Keratinocyte (primary cell): Measurements from ENCODE around the gene RASGRF2. TPM values are rescaled to one million over a fixed set of nuclear protein-coding genes. Genes with fewer than 3 reads are reported as not detected.

Experiments used
- DNase-seq: peaks from one replicate; pipeline ENCODE4 v3.0.0-alpha.2; 2011; ENCODE audit warnings: low read depth, missing footprints, low spot score
- FAIRE-seq: peaks from 2 replicates; lab custom pipeline; 2011; peaks lifted over from hg19 to GRCh38; lab: Jason Lieb, UNC
- H2AFZ ChIP-seq: 2 replicates; pipeline ENCODE4 v1.6.0; 2012; ENCODE audit warnings: low read length, control low read depth, inconsistent platforms; ENCODE audit not compliant: control insufficient read depth
- H3K27ac ChIP-seq: 2 replicates; pipeline ENCODE4 v1.5.1; 2011; ENCODE audit warnings: low read length; ENCODE audit not compliant: control insufficient read depth, insufficient read depth
- H3K27me3 ChIP-seq: 3 replicates; pipeline ENCODE4 v1.6.0; 2011; ENCODE audit warnings: low read length; ENCODE audit not compliant: control insufficient read depth, insufficient read depth; ENCODE audit errors: extremely low read depth
- H3K36me3 ChIP-seq, 2 experiments: 2 replicates in 1 of 2; 3 replicates in 1 of 2; pipeline ENCODE4 v1.5.1; 2011; ENCODE audit warnings: low read length in 2 of 2, mild to moderate bottlenecking in 1 of 2; ENCODE audit not compliant: control insufficient read depth in 2 of 2, insufficient read depth in 2 of 2; ENCODE audit errors: extremely low read depth in 1 of 2
- H3K4me1 ChIP-seq: 3 replicates; pipeline ENCODE4 v1.5.1; 2011; ENCODE audit warnings: low read length; ENCODE audit not compliant: control insufficient read depth, insufficient read depth; ENCODE audit errors: extremely low read depth
- H3K4me2 ChIP-seq: 3 replicates; pipeline ENCODE4 v1.6.0; 2011; ENCODE audit warnings: low read depth, low read length; ENCODE audit not compliant: control insufficient read depth, insufficient read depth; ENCODE audit errors: extremely low read depth
- H3K4me3 ChIP-seq, 3 experiments: fragments of 200-600 bp in 1 of 3; sonication (generic) in 1 of 3; 2 replicates in 2 of 3; 3 replicates in 1 of 3; pipeline ENCODE4 v1.5.1; 2011 to 2016; ENCODE audit warnings: low read length in 3 of 3, mild to moderate bottlenecking in 3 of 3, control low read depth in 2 of 3, inconsistent platforms in 1 of 3, low read depth in 1 of 3, mixed read lengths in 1 of 3, mixed run types in 1 of 3, moderate library complexity in 1 of 3; ENCODE audit not compliant: control insufficient read depth in 2 of 3, insufficient read depth in 2 of 3; ENCODE audit errors: extremely low read depth in 1 of 3
- H3K79me2 ChIP-seq: 2 replicates; pipeline ENCODE4 v1.6.0; 2012; ENCODE audit warnings: low read length; ENCODE audit not compliant: control insufficient read depth, insufficient read depth
- H3K9ac ChIP-seq: 3 replicates; pipeline ENCODE4 v1.6.0; 2011; ENCODE audit warnings: low read length; ENCODE audit not compliant: control insufficient read depth, insufficient read depth; ENCODE audit errors: extremely low read depth
- H3K9me1 ChIP-seq: 3 replicates; pipeline ENCODE4 v1.6.0; 2011; ENCODE audit warnings: low read length; ENCODE audit not compliant: control insufficient read depth, insufficient read depth; ENCODE audit errors: extremely low read depth
- H3K9me3 ChIP-seq: 2 replicates; pipeline ENCODE4 v1.5.1; 2012; ENCODE audit warnings: low read depth, low read length; ENCODE audit not compliant: control insufficient read depth
- H4K20me1 ChIP-seq: 3 replicates; pipeline ENCODE4 v1.6.0; 2011; ENCODE audit warnings: low read length; ENCODE audit not compliant: control insufficient read depth, insufficient read depth; ENCODE audit errors: extremely low read depth
- CTCF ChIP-seq, 3 experiments: IDR thresholded peaks in 1 of 3; conservative IDR thresholded peaks in 1 of 3; optimal IDR thresholded peaks in 1 of 3; 2 replicates in 2 of 3; 3 replicates in 1 of 3; pipeline versions ENCODE3 to v1.5.1; 2011; ENCODE audit warnings: low read length in 3 of 3, mild to moderate bottlenecking in 3 of 3, moderate library complexity in 2 of 3, control low read depth in 1 of 3, inconsistent platforms in 1 of 3; ENCODE audit not compliant: insufficient read depth in 2 of 3; ENCODE audit errors: extremely low read depth in 1 of 3
- EZH2 ChIP-seq: IDR thresholded peaks from one replicate; pipeline ENCODE4 v1.6.1; 2012; ENCODE audit warnings: inconsistent platforms, mild to moderate bottlenecking, low read length, moderate library complexity
- dilution Hi-C: fragments of 300-500 bp; cut with MboI; formaldehyde crosslinking; loops from one replicate; pipeline ENCODE4 v1.7.0; 2020; ENCODE audit warnings: low sequenced_read_pairs; ENCODE audit not compliant: extremely low pct_ligation_motif_present
- polyA plus RNA-seq, 5 experiments: library from polyadenylated mRNA; depleted of rRNA in 3 of 5; stranded (reverse) in 3 of 5; stranded (forward) in 1 of 5; unstranded in 1 of 5; fragments of >200 nt; gene quantifications; 1 replicate in 1 of 5; 2 replicates in 3 of 5; 3 replicates in 1 of 5; pipeline versions ENCODE4 v1.2.1 to v1.2.3, GENCODE V29; 2011 to 2012; ENCODE audit warnings: missing spikeins in 2 of 5, low read depth in 1 of 5, low replicate concordance in 1 of 5

Gene RASGRF2
- polyA plus RNA-seq, 1 donor (not counting 4 experiments of a cell fraction or from before 2014, with no cell fraction given), result 0.03 TPM

DNA sequence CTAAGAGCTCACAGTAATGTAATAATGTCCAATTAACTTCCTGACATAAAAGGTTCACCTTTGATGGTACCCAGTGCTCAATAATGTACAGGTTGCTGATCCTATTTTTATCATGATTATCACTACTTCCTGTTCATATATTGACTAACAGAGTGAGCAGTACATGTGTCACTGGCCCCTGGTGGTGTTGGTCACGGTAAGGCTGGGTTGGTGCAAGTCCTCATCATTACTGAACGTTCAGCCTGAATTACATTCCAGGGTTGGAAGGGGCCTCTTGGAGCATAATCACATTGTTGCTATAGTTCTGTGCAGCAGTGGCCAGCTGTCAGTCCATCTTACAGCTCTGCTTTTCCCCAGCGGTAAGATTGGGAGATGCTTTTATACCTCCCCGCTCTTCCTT, 248.7 kb downstream of the RASGRF2 start:
- Histone ChIP-seq H3K4me2 (no peak overlapping the region), H3K27ac (no peak overlapping the region), H2AFZ (no peak overlapping the region), H3K9ac (no peak overlapping the region), H3K36me3 (no peaks in the 10 kb centered on the region), H3K4me1 (peaks cover 9% of the 10 kb centered on the region), H3K9me3 (no peaks in the 10 kb centered on the region), H3K27me3 (no peaks in the 10 kb centered on the region), H4K20me1 (no peaks in the 10 kb centered on the region), H3K4me3 (no peak overlapping the region), H3K9me1 (no peaks in the 10 kb centered on the region), H3K79me2 (no peaks in the 10 kb centered on the region)
- DNase-seq (peak; percentile 13), FAIRE-seq (peak; percentile 69)
- dilution Hi-C loops, result no loop called here
- TF ChIP-seq CTCF (optimal IDR thresholded peaks at IDR 0.05 in 1 of 3, IDR thresholded peaks at IDR 0.05 in 1 of 3, conservative IDR thresholded peaks at IDR 0.05 in 1 of 3; ENCODE audit: extremely low read depth in 1 of 3, insufficient read depth in 2 of 3, low read length in 3 of 3), result no peak
- TF ChIP-seq EZH2, result no peak

- no peak overlapping the region for H3K4me3 ChIP-seq
- FAIRE-seq (no peak), DNase-seq (no peak)
- H3K4me1 ChIP-seq, result peaks cover 9% of the 10 kb centered on the region
- no peaks in the 10 kb centered on the region for H3K79me2 ChIP-seq
- no peak overlapping the region for H2AFZ ChIP-seq
- H3K27me3 ChIP-seq, result no peaks in the 10 kb centered on the region
- no peak for TF ChIP-seq EZH2
- TF ChIP-seq CTCF (optimal IDR thresholded peaks at IDR 0.05 in 1 of 3, IDR thresholded peaks at IDR 0.05 in 1 of 3, conservative IDR thresholded peaks at IDR 0.05 in 1 of 3; ENCODE audit: extremely low read depth in 1 of 3, insufficient read depth in 2 of 3, low read length in 3 of 3), result no peak
- H3K27ac ChIP-seq, result no peak overlapping the region
- no peaks in the 10 kb centered on the region for H3K36me3 ChIP-seq
- no peak overlapping the region for H3K9ac ChIP-seq
- H4K20me1 ChIP-seq, result no peaks in the 10 kb centered on the region
- dilution Hi-C loops, result no loop called here
- no peaks in the 10 kb centered on the region for H3K9me1 ChIP-seq
- H3K4me2 ChIP-seq, result no peak overlapping the region
- H3K9me3 ChIP-seq, result no peaks in the 10 kb centered on the region
Measured at GRCh38 chr5:81209386-81209785, 249.2 kb downstream of the RASGRF2 start.
